ENCODE measurements around the gene TXNDC12.

The TXNDC12 gene

GRCh38 chr1:51990478-51990965 lies 64.5 kb downstream of the TXNDC12 start, which contains the start of gene RAB3B:
TSS of gene RAB3B (minus strand) at chr1:51990700. CDS start at chr1:51977117, 13,583 bp downstream.
- peak; percentile 86 to 88 for DNase-seq

GRCh38 chr1:51989582-51990477 lies 65.2 kb downstream of the TXNDC12 start:
- no peak for DNase-seq

GRCh38 chr1:51988254-51988653 lies 66.7 kb downstream of the TXNDC12 start:
- DNase-seq, result no peak

- no peak for DNase-seq
Measured at GRCh38 chr1:51986718-51987117, 68.3 kb downstream of the TXNDC12 start.

GRCh38 chr1:51982161-51982560 lies 72.8 kb downstream of the TXNDC12 start:
- DNase-seq, result no peak

- DNase-seq, result no peak
Measured at GRCh38 chr1:51981555-51981954, 73.4 kb downstream of the TXNDC12 start.

GRCh38 chr1:51978099-51978498 lies 76.9 kb downstream of the TXNDC12 start:
- no peak for DNase-seq

- DNase-seq, result no peak
Measured at GRCh38 chr1:51976846-51977602, 78.0 kb downstream of the TXNDC12 start.

GRCh38 chr1:51973587-51974474 lies 81.2 kb downstream of the TXNDC12 start:
- DNase-seq, result no peak

All from activated CD4-positive, alpha-beta T cell treated with anti-CD3 and anti-CD28 coated beads, Interleukin-2, amount 50 U/mL, for 48 hours (primary cell).